GM21390 (cell line): ENCODE measurements around the gene FOXN3.
A peak's percentile ranks its signal among the peaks of the same experiment; 100 is the strongest.

Experiments used
- ATAC-seq: cut with Tn5 transposase; IDR thresholded peaks from one replicate; pipeline ENCODE4 v1.9.1; 2021; ENCODE audit not compliant: unreplicated experiment

Gene FOXN3

GRCh38 chr14:89340200-89341181, 76.5 kb downstream of the FOXN3 start:
- ATAC-seq = no peak

- ATAC-seq = no peak
These were observed 77.5 kb downstream of the FOXN3 start for GRCh38 chr14:89339579-89339978.

GRCh38 chr14:89339158-89339557, 77.9 kb downstream of the FOXN3 start:
- ATAC-seq = no peak

- ATAC-seq = peak; percentile 31
These were observed 80.7 kb downstream of the FOXN3 start for GRCh38 chr14:89336338-89336737.

- no peak for ATAC-seq
These were observed 85.0 kb downstream of the FOXN3 start for GRCh38 chr14:89332031-89332430.

- peak; percentile 89 for ATAC-seq
These were observed 85.6 kb downstream of the FOXN3 start for GRCh38 chr14:89331398-89331797.

- ATAC-seq = no peak
These were observed 86.6 kb downstream of the FOXN3 start for GRCh38 chr14:89330236-89331002.

- no peak for ATAC-seq
These were observed 89.2 kb downstream of the FOXN3 start for GRCh38 chr14:89327771-89328212.

- no peak for ATAC-seq
These were observed 91.1 kb downstream of the FOXN3 start for GRCh38 chr14:89325959-89326358.

GRCh38 chr14:89325299-89325883, 91.6 kb downstream of the FOXN3 start:
- ATAC-seq = no peak

- ATAC-seq = peak; percentile 84
These were observed 92.3 kb downstream of the FOXN3 start for GRCh38 chr14:89324501-89325298.

GRCh38 chr14:89320381-89321000, 96.5 kb downstream of the FOXN3 start:
- no peak for ATAC-seq

- no peak for ATAC-seq
These were observed 97.3 kb downstream of the FOXN3 start for GRCh38 chr14:89319687-89320086.

- peak; percentile 93 for ATAC-seq
These were observed 99.9 kb downstream of the FOXN3 start for GRCh38 chr14:89317051-89317691.

GRCh38 chr14:89315493-89316470, 101.3 kb downstream of the FOXN3 start:
- no peak for ATAC-seq

- no peak for ATAC-seq
These were observed 102.8 kb downstream of the FOXN3 start for GRCh38 chr14:89314274-89314673.

GRCh38 chr14:89312932-89313331, 104.1 kb downstream of the FOXN3 start:
- no peak for ATAC-seq

- no peak for ATAC-seq
These were observed 106.8 kb downstream of the FOXN3 start for GRCh38 chr14:89310211-89310610.
